Keratinocyte (primary cell): ENCODE measurements around the gene HNRNPAB. TPM values are rescaled to one million over a fixed set of nuclear protein-coding genes. Genes with fewer than 3 reads are reported as not detected.
A peak's percentile ranks its signal among the peaks of the same experiment; 100 is the strongest.

Experiments used
- DNase-seq: peaks from one replicate; pipeline ENCODE4 v3.0.0-alpha.2; 2011; ENCODE audit warnings: low read depth, missing footprints, low spot score
- FAIRE-seq: peaks from 2 replicates; lab custom pipeline; 2011; peaks lifted over from hg19 to GRCh38; lab: Jason Lieb, UNC
- H2AFZ ChIP-seq: 2 replicates; pipeline ENCODE4 v1.6.0; 2012; ENCODE audit warnings: low read length, control low read depth, inconsistent platforms; ENCODE audit not compliant: control insufficient read depth
- H3K27ac ChIP-seq: 2 replicates; pipeline ENCODE4 v1.5.1; 2011; ENCODE audit warnings: low read length; ENCODE audit not compliant: control insufficient read depth, insufficient read depth
- H3K27me3 ChIP-seq: 3 replicates; pipeline ENCODE4 v1.6.0; 2011; ENCODE audit warnings: low read length; ENCODE audit not compliant: control insufficient read depth, insufficient read depth; ENCODE audit errors: extremely low read depth
- H3K36me3 ChIP-seq, 2 experiments: 2 replicates in 1 of 2; 3 replicates in 1 of 2; pipeline ENCODE4 v1.5.1; 2011; ENCODE audit warnings: low read length in 2 of 2, mild to moderate bottlenecking in 1 of 2; ENCODE audit not compliant: control insufficient read depth in 2 of 2, insufficient read depth in 2 of 2; ENCODE audit errors: extremely low read depth in 1 of 2
- H3K4me1 ChIP-seq: 3 replicates; pipeline ENCODE4 v1.5.1; 2011; ENCODE audit warnings: low read length; ENCODE audit not compliant: control insufficient read depth, insufficient read depth; ENCODE audit errors: extremely low read depth
- H3K4me2 ChIP-seq: 3 replicates; pipeline ENCODE4 v1.6.0; 2011; ENCODE audit warnings: low read depth, low read length; ENCODE audit not compliant: control insufficient read depth, insufficient read depth; ENCODE audit errors: extremely low read depth
- H3K4me3 ChIP-seq, 3 experiments: fragments of 200-600 bp in 1 of 3; sonication (generic) in 1 of 3; 2 replicates in 2 of 3; 3 replicates in 1 of 3; pipeline ENCODE4 v1.5.1; 2011 to 2016; ENCODE audit warnings: low read length in 3 of 3, mild to moderate bottlenecking in 3 of 3, control low read depth in 2 of 3, inconsistent platforms in 1 of 3, low read depth in 1 of 3, mixed read lengths in 1 of 3, mixed run types in 1 of 3, moderate library complexity in 1 of 3; ENCODE audit not compliant: control insufficient read depth in 2 of 3, insufficient read depth in 2 of 3; ENCODE audit errors: extremely low read depth in 1 of 3
- H3K79me2 ChIP-seq: 2 replicates; pipeline ENCODE4 v1.6.0; 2012; ENCODE audit warnings: low read length; ENCODE audit not compliant: control insufficient read depth, insufficient read depth
- H3K9ac ChIP-seq: 3 replicates; pipeline ENCODE4 v1.6.0; 2011; ENCODE audit warnings: low read length; ENCODE audit not compliant: control insufficient read depth, insufficient read depth; ENCODE audit errors: extremely low read depth
- H3K9me1 ChIP-seq: 3 replicates; pipeline ENCODE4 v1.6.0; 2011; ENCODE audit warnings: low read length; ENCODE audit not compliant: control insufficient read depth, insufficient read depth; ENCODE audit errors: extremely low read depth
- H3K9me3 ChIP-seq: 2 replicates; pipeline ENCODE4 v1.5.1; 2012; ENCODE audit warnings: low read depth, low read length; ENCODE audit not compliant: control insufficient read depth
- H4K20me1 ChIP-seq: 3 replicates; pipeline ENCODE4 v1.6.0; 2011; ENCODE audit warnings: low read length; ENCODE audit not compliant: control insufficient read depth, insufficient read depth; ENCODE audit errors: extremely low read depth
- CTCF ChIP-seq, 3 experiments: IDR thresholded peaks in 1 of 3; conservative IDR thresholded peaks in 1 of 3; optimal IDR thresholded peaks in 1 of 3; 2 replicates in 2 of 3; 3 replicates in 1 of 3; pipeline versions ENCODE3 to v1.5.1; 2011; ENCODE audit warnings: low read length in 3 of 3, mild to moderate bottlenecking in 3 of 3, moderate library complexity in 2 of 3, control low read depth in 1 of 3, inconsistent platforms in 1 of 3; ENCODE audit not compliant: insufficient read depth in 2 of 3; ENCODE audit errors: extremely low read depth in 1 of 3
- EZH2 ChIP-seq: IDR thresholded peaks from one replicate; pipeline ENCODE4 v1.6.1; 2012; ENCODE audit warnings: inconsistent platforms, mild to moderate bottlenecking, low read length, moderate library complexity
- dilution Hi-C: fragments of 300-500 bp; cut with MboI; formaldehyde crosslinking; loops from one replicate; pipeline ENCODE4 v1.7.0; 2020; ENCODE audit warnings: low sequenced_read_pairs; ENCODE audit not compliant: extremely low pct_ligation_motif_present
- polyA plus RNA-seq, 5 experiments: library from polyadenylated mRNA; depleted of rRNA in 3 of 5; stranded (reverse) in 3 of 5; stranded (forward) in 1 of 5; unstranded in 1 of 5; fragments of >200 nt; gene quantifications; 1 replicate in 1 of 5; 2 replicates in 3 of 5; 3 replicates in 1 of 5; pipeline versions ENCODE4 v1.2.1 to v1.2.3, GENCODE V29; 2011 to 2012; ENCODE audit warnings: missing spikeins in 2 of 5, low read depth in 1 of 5, low replicate concordance in 1 of 5

Gene HNRNPAB
- polyA plus RNA-seq, 1 donor (not counting 4 experiments of a cell fraction or from before 2014, with no cell fraction given): 161 TPM

- H3K9ac ChIP-seq: no peak overlapping the region
- H3K9me1 ChIP-seq: no peaks in the 10 kb centered on the region
- peak overlapping the region; percentile 62 for H2AFZ ChIP-seq
- H3K36me3 ChIP-seq: no peaks in the 10 kb centered on the region
- no peak overlapping the region for H3K4me3 ChIP-seq
- FAIRE-seq: no peak
- peaks cover 2% of the 10 kb centered on the region for H3K4me1 ChIP-seq
- no peak overlapping the region for H3K27ac ChIP-seq
- no peaks in the 10 kb centered on the region for H3K79me2 ChIP-seq
- peaks cover 4% of the 10 kb centered on the region for H3K27me3 ChIP-seq
- no peaks in the 10 kb centered on the region for H4K20me1 ChIP-seq
- no peak for DNase-seq
- H3K9me3 ChIP-seq: no peaks in the 10 kb centered on the region
- TF ChIP-seq CTCF (optimal IDR thresholded peaks at IDR 0.05 in 1 of 3, IDR thresholded peaks at IDR 0.05 in 1 of 3, conservative IDR thresholded peaks at IDR 0.05 in 1 of 3; ENCODE audit: extremely low read depth in 1 of 3, insufficient read depth in 2 of 3, low read length in 3 of 3): peak; percentile 96 to 99 (median 99)
- no peak for TF ChIP-seq EZH2
- peak overlapping the region; percentile 22 for H3K4me2 ChIP-seq
- dilution Hi-C loops: no loop called here
These were observed 40.3 kb upstream of the HNRNPAB start for GRCh38 chr5:178163772-178164735.

- Histone ChIP-seq H3K36me3 (no peaks in the 10 kb centered on the region), H3K79me2 (no peaks in the 10 kb centered on the region), H3K4me2 (no peak overlapping the region), H3K9me3 (no peaks in the 10 kb centered on the region), H2AFZ (no peak overlapping the region), H3K4me1 (peaks cover 2% of the 10 kb centered on the region), H3K27me3 (peaks cover 4% of the 10 kb centered on the region), H3K4me3 (no peak overlapping the region), H3K9ac (no peak overlapping the region), H4K20me1 (no peaks in the 10 kb centered on the region), H3K27ac (no peak overlapping the region), H3K9me1 (no peaks in the 10 kb centered on the region)
- DNase-seq (no peak), FAIRE-seq (no peak)
- dilution Hi-C loops: no loop called here
- no peak for TF ChIP-seq EZH2
- TF ChIP-seq CTCF (optimal IDR thresholded peaks at IDR 0.05 in 1 of 3, IDR thresholded peaks at IDR 0.05 in 1 of 3, conservative IDR thresholded peaks at IDR 0.05 in 1 of 3; ENCODE audit: extremely low read depth in 1 of 3, insufficient read depth in 2 of 3, low read length in 3 of 3): no peak
These were observed 38.8 kb upstream of the HNRNPAB start for GRCh38 chr5:178165581-178165980.
